Measurements from ENCODE around the gene FNDC3B. TPM values are rescaled to one million over a fixed set of nuclear protein-coding genes. Genes with fewer than 3 reads are reported as not detected.

Gene FNDC3B
- total and polyA plus RNA-seq, 2 donors from 2014 or later = 11.8 to 185 TPM

DNA sequence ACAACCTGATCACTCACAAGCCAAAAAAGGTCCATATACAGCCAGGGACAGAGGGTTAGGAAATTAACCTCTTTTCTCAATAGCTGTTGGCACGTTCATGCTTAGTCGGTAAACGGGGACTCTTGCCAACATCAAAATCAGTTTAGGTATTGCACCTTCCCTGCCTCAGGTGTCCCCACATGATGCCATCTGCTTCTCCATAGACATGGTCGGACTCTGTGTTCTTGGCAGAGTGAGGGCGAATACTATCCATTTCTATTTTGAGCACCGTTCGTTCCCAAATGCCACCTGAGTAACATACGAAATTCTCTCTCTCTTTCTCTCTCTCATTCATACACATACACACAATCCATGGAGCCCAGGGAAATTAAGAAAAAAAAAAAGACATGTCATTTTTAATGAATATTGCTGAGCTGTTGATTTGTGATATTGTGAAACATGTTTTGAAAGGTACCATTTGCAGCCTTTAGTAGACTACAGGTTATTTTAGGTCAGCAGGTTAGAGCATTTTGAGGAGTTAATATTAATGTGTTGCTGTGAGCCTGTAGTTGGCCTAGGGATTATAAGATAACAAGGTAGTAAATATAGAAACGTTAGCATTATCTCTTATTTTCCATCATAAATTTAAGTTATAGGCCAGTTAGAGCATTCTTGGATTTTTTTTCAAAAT lies 330.3 kb downstream of the FNDC3B start:
- no peak for FAIRE-seq
- no peak for DNase-seq
- Histone ChIP-seq H3K27me3 (ENCODE audit: control insufficient read depth, insufficient read depth, low read length) (no peaks in the 10 kb centered on the region), H3K9ac (ENCODE audit: low read length in 3 of 3) (no peak overlapping the region), H3K9me3 (ENCODE audit: control insufficient read depth in 2 of 3, insufficient read depth in 1 of 3, low read length in 3 of 3) (no peaks in the 10 kb centered on the region), H3K4me3 (ENCODE audit: low read length in 3 of 3) (no peak overlapping the region), H3K36me3 (ENCODE audit: control insufficient read depth in 2 of 3, insufficient read depth in 3 of 3, low read length in 3 of 3) (peaks cover 2 to 12% (median 4%) of the 10 kb centered on the region in 3 donors), H3K4me1 (ENCODE audit: control insufficient read depth in 2 of 3, insufficient read depth in 2 of 3, low read depth in 1 of 3, low read length in 3 of 3) (no peaks in the 10 kb centered on the region), H3K27ac (ENCODE audit: low read depth in 2 of 2, low read length in 2 of 2) (no peak overlapping the region)
- TF ChIP-seq, protein P1, sequence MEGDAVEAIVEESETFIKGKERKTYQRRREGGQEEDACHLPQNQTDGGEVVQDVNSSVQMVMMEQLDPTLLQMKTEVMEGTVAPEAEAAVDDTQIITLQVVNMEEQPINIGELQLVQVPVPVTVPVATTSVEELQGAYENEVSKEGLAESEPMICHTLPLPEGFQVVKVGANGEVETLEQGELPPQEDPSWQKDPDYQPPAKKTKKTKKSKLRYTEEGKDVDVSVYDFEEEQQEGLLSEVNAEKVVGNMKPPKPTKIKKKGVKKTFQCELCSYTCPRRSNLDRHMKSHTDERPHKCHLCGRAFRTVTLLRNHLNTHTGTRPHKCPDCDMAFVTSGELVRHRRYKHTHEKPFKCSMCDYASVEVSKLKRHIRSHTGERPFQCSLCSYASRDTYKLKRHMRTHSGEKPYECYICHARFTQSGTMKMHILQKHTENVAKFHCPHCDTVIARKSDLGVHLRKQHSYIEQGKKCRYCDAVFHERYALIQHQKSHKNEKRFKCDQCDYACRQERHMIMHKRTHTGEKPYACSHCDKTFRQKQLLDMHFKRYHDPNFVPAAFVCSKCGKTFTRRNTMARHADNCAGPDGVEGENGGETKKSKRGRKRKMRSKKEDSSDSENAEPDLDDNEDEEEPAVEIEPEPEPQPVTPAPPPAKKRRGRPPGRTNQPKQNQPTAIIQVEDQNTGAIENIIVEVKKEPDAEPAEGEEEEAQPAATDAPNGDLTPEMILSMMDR (IDR thresholded peaks at IDR 0.05; ENCODE audit: borderline replicate concordance, extremely low read depth, insufficient read depth) = no peak
- intact Hi-C loops (cut with DNase I) = no loop called here

DNA sequence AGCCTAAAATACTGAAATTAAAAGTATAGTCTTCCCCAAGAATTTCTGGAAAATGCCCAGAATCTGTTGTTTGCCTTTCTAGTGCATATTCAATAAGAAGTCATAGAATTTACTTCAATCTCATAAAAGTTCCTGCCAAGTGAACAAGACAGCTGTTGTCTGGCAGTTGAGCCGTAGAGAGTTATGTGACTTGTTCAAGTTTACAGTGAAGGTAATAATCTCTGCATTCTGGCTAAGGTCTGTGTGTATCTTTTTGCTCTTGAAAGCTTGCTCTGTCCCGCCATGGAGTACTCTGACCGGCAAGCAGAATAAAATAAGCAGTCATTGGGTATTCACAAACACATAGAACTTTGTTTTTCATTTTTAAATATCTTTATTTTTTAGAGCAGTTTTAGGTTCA lies 331.0 kb downstream of the FNDC3B start:
- intact Hi-C loops (cut with DNase I) = no loop called here
- Histone ChIP-seq H3K9me3 (ENCODE audit: control insufficient read depth in 2 of 3, insufficient read depth in 1 of 3, low read length in 3 of 3) (no peaks in the 10 kb centered on the region), H3K27ac (ENCODE audit: low read depth in 2 of 2, low read length in 2 of 2) (no peak overlapping the region), H3K9ac (ENCODE audit: low read length in 3 of 3) (no peak overlapping the region), H3K36me3 (ENCODE audit: control insufficient read depth in 2 of 3, insufficient read depth in 3 of 3, low read length in 3 of 3) (peaks cover 2 to 12% (median 4%) of the 10 kb centered on the region in 3 donors), H3K4me3 (ENCODE audit: low read length in 3 of 3) (no peak overlapping the region), H3K27me3 (ENCODE audit: control insufficient read depth, insufficient read depth, low read length) (no peaks in the 10 kb centered on the region), H3K4me1 (ENCODE audit: control insufficient read depth in 2 of 3, insufficient read depth in 2 of 3, low read depth in 1 of 3, low read length in 3 of 3) (no peaks in the 10 kb centered on the region)
- FAIRE-seq (no peak), DNase-seq (no peak)
- TF ChIP-seq, protein P1 (IDR thresholded peaks at IDR 0.05; ENCODE audit: borderline replicate concordance, extremely low read depth, insufficient read depth) = no peak

DNA sequence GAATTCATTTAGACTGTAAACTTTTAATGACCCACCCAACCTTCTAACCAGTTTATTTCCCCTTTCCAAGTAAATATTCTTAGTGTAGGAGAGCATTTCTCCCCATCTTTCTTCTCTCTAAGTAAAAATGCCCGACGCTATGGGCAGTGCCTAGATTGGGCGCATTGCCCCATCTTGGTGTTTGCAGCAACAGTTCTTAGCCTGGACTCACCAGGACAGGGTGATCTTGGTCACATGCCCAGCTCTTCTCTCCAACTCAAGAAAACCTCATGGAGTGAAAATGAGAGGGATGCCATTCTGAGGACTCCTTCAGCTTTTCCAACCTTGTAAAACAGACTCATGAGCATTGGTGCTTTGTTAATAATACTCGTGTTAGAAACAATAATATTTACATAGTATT lies 332.2 kb downstream of the FNDC3B start:
- TF ChIP-seq, protein P1 (IDR thresholded peaks at IDR 0.05; ENCODE audit: borderline replicate concordance, extremely low read depth, insufficient read depth) = no peak
- DNase-seq (no peak), FAIRE-seq (no peak)
- intact Hi-C loops (cut with DNase I) = no loop called here
- H3K27me3 ChIP-seq (ENCODE audit: control insufficient read depth, insufficient read depth, low read length) = no peaks in the 10 kb centered on the region
- no peak overlapping the region for H3K4me3 ChIP-seq (ENCODE audit: low read length in 3 of 3)
- peaks cover 2 to 12% (median 4%) of the 10 kb centered on the region in 3 donors for H3K36me3 ChIP-seq (ENCODE audit: control insufficient read depth in 2 of 3, insufficient read depth in 3 of 3, low read length in 3 of 3)
- H3K9ac ChIP-seq (ENCODE audit: low read length in 3 of 3) = no peak overlapping the region
- H3K4me1 ChIP-seq (ENCODE audit: control insufficient read depth in 2 of 3, insufficient read depth in 2 of 3, low read depth in 1 of 3, low read length in 3 of 3) = no peaks in the 10 kb centered on the region
- H3K9me3 ChIP-seq (ENCODE audit: control insufficient read depth in 2 of 3, insufficient read depth in 1 of 3, low read length in 3 of 3) = no peaks in the 10 kb centered on the region
- no peak overlapping the region for H3K27ac ChIP-seq (ENCODE audit: low read depth in 2 of 2, low read length in 2 of 2)

DNA sequence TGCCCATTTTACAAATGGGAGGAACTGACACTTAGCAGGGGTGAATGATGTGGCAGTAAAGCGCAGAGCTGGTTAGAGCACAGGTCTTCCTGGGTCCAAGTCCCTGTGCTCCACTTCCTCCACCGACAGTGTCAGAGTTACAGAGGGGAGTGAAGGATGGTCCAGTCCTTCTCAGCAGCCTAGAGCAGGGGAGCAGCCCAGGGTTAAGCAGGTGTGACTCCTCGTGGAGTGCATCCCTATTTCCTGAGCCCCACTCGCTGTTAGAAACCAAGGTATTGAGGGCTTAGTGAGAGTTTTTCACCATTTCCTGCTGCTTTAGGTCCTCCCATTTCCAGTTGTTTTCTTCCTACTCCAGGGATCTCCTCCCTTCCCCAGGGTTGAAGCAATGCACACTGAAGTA lies 333.5 kb downstream of the FNDC3B start:
- DNase-seq (no peak), FAIRE-seq (no peak)
- Histone ChIP-seq H3K9ac (ENCODE audit: low read length in 3 of 3) (no peak overlapping the region), H3K36me3 (ENCODE audit: control insufficient read depth in 2 of 3, insufficient read depth in 3 of 3, low read length in 3 of 3) (peaks cover 2 to 14% (median 4%) of the 10 kb centered on the region in 3 donors), H3K9me3 (ENCODE audit: control insufficient read depth in 2 of 3, insufficient read depth in 1 of 3, low read length in 3 of 3) (no peaks in the 10 kb centered on the region), H3K27me3 (ENCODE audit: control insufficient read depth, insufficient read depth, low read length) (no peaks in the 10 kb centered on the region), H3K4me1 (ENCODE audit: control insufficient read depth in 2 of 3, insufficient read depth in 2 of 3, low read depth in 1 of 3, low read length in 3 of 3) (no peaks in the 10 kb centered on the region), H3K27ac (ENCODE audit: low read depth in 2 of 2, low read length in 2 of 2) (no peak overlapping the region), H3K4me3 (ENCODE audit: low read length in 3 of 3) (no peak overlapping the region)
- intact Hi-C loops (cut with DNase I) = no loop called here
- TF ChIP-seq, protein P1 (IDR thresholded peaks at IDR 0.05; ENCODE audit: borderline replicate concordance, extremely low read depth, insufficient read depth) = no peak
